Gastrocnemius medialis (tissue), 4 donors: ENCODE measurements around the gene GATC. TPM values are rescaled to one million over a fixed set of nuclear protein-coding genes. Genes with fewer than 3 reads are reported as not detected.

ENCODE experiments used
- ATAC-seq, 2 donors: fragments of 150-250 bp; one replicate each; pipeline ENCODE4 v1.9.1; 2016
- DNase-seq, 2 donors: peaks; one replicate each; pipeline ENCODE4 v3.0.0-alpha.2; 2019
- H3K27ac ChIP-seq, 4 donors: fragments of 200-600 bp; sonication (generic); 1 replicate in 1 of 4; 2 replicates in 3 of 4; pipeline ENCODE4 v1.5.1; 2016 to 2018; ENCODE audit warnings: mild to moderate bottlenecking in 2 of 4, moderate library complexity in 1 of 4
- H3K27me3 ChIP-seq, 3 donors: fragments of 200-600 bp; sonication (generic) in 2 of 3; 1 replicate in 1 of 3; 2 replicates in 2 of 3; pipeline versions ENCODE4 v1.5.1 to v1.6.0; 2016 to 2019; ENCODE audit warnings: mild to moderate bottlenecking in 1 of 3, moderate library complexity in 1 of 3
- H3K36me3 ChIP-seq, 2 donors: fragments of 200-600 bp; sonication (generic) in 1 of 2; one replicate each; pipeline ENCODE4 v1.5.1; 2017 to 2018
- H3K4me1 ChIP-seq, 2 donors: fragments of 200-600 bp; sonication (generic) in 1 of 2; one replicate each; pipeline ENCODE4 v1.5.1; 2016 to 2017; ENCODE audit warnings: mild to moderate bottlenecking in 2 of 2
- H3K4me3 ChIP-seq, 4 donors: fragments of 200-600 bp; sonication (generic) in 3 of 4; 1 replicate in 1 of 4; 2 replicates in 3 of 4; pipeline ENCODE4 v1.5.1; 2016 to 2019; ENCODE audit warnings: mild to moderate bottlenecking in 2 of 4
- H3K9me3 ChIP-seq, 3 donors: fragments of 200-600 bp; sonication (generic) in 2 of 3; 1 replicate in 1 of 3; 2 replicates in 2 of 3; pipeline ENCODE4 v1.5.1; 2016 to 2019
- POLR2A ChIP-seq, 2 donors: fragments of 450-650 bp; IDR thresholded peaks; one replicate each; pipeline ENCODE4 v1.6.1; 2017; ENCODE audit warnings: antibody characterized with exemption in 2 of 2, mild to moderate bottlenecking in 2 of 2, moderate library complexity in 2 of 2
- in situ Hi-C, 4 donors: fragments of 200-750 bp; cut with MboI; loops; one replicate each; pipeline versions ENCODE4 v1.15.0 to v1.8.0; 2017; ENCODE audit warnings: low sequenced_read_pairs in 4 of 4
- intact Hi-C: fragments of 100-400 bp; cut with DNase I; formaldehyde crosslinking; loops from one replicate; pipeline ENCODE4 v1.15.1; 2023; ENCODE audit warnings: low total_unique reads
- total RNA-seq, 4 donors: library from RNA; depleted of rRNA; stranded (reverse); fragments of >200 nt; gene quantifications; one replicate each; pipeline versions ENCODE4 v1.1.0 to v1.2.3, GENCODE V29; 2016
- TF ChIP-seq, protein P1 (sequence below), 5 experiments: fragments of 450-650 bp in 3 of 5; fragments of 200-600 bp in 2 of 5; sonication (generic) in 2 of 5; IDR thresholded peaks in 4 of 5; conservative IDR thresholded peaks in 1 of 5; 1 replicate in 4 of 5; 2 replicates in 1 of 5; pipeline ENCODE4 v1.5.1; 2016 to 2019; ENCODE audit warnings: antibody characterized with exemption in 5 of 5, mild to moderate bottlenecking in 3 of 5, moderate library complexity in 3 of 5

Gene GATC
- total RNA-seq, 4 donors from 2014 or later, result 14.5 to 20.7 (median 18.4) TPM

DNA sequence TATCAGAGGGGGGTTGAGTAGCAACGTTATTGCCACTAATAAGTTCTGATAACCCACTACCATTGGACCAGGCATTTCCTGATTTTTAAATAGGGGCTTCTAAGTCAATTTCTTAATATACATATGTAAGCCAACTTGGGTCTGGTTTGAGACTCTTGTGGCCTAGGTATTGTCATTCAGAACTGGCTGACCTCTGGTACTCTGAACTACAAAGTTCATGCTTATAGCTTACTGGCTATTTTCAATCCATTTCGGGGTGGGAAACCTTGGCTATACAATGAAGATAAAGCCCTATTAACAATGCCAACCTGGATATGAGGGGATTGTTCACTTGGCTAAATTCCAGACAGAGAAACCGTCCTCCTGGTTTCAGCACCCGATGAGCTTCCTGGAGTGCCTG lies 58.3 kb downstream of the GATC start:
- Histone ChIP-seq H3K4me1 (no peaks in the 10 kb centered on the region), H3K27ac (no peak overlapping the region), H3K27me3 (no peaks in the 10 kb centered on the region), H3K4me3 (no peak overlapping the region), H3K36me3 (peaks cover 0 to 56% of the 10 kb centered on the region in 2 donors), H3K9me3 (no peaks in the 10 kb centered on the region)
- TF ChIP-seq, protein P1, sequence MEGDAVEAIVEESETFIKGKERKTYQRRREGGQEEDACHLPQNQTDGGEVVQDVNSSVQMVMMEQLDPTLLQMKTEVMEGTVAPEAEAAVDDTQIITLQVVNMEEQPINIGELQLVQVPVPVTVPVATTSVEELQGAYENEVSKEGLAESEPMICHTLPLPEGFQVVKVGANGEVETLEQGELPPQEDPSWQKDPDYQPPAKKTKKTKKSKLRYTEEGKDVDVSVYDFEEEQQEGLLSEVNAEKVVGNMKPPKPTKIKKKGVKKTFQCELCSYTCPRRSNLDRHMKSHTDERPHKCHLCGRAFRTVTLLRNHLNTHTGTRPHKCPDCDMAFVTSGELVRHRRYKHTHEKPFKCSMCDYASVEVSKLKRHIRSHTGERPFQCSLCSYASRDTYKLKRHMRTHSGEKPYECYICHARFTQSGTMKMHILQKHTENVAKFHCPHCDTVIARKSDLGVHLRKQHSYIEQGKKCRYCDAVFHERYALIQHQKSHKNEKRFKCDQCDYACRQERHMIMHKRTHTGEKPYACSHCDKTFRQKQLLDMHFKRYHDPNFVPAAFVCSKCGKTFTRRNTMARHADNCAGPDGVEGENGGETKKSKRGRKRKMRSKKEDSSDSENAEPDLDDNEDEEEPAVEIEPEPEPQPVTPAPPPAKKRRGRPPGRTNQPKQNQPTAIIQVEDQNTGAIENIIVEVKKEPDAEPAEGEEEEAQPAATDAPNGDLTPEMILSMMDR (IDR thresholded peaks at IDR 0.05 in 4 of 5, conservative IDR thresholded peaks at IDR 0.05 in 1 of 5), result no peak
- no peak for TF ChIP-seq POLR2A (IDR thresholded peaks at IDR 0.05)
- no peak for ATAC-seq
- intact Hi-C loops, result no loop called here
- in situ Hi-C loops, result no loop called here
- DNase-seq, result no peak

DNA sequence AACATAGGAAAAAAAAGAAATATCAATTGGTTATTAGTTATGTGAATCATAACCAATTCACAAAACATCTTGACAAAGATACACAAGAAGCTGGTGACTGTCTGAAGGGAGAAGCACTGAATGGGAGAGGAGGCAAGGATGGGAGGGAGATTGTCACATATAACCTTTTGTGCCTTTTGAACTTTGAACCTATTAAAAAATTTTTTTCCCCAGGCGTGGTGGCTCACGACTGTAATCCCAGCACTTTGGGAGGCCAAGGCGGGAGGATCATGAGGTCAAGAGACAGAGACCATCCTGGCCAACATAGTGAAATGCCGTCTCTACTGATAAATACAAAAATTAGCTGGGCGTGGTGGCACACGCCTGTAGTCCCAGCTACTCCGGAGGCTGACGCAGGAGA lies 62.3 kb downstream of the GATC start:
- intact Hi-C loops (no loop called here), in situ Hi-C loops (no loop called here)
- no peak overlapping the region for H3K27ac ChIP-seq
- H3K36me3 ChIP-seq, result peaks cover 0 to 68% of the 10 kb centered on the region in 2 donors
- ATAC-seq, result no peak
- no peaks in the 10 kb centered on the region for H3K4me1 ChIP-seq
- no peak for DNase-seq
- no peak overlapping the region for H3K4me3 ChIP-seq
- TF ChIP-seq, protein P1 (IDR thresholded peaks at IDR 0.05 in 4 of 5, conservative IDR thresholded peaks at IDR 0.05 in 1 of 5), result no peak
- no peak for TF ChIP-seq POLR2A (IDR thresholded peaks at IDR 0.05)
- H3K27me3 ChIP-seq, result no peaks in the 10 kb centered on the region
- H3K9me3 ChIP-seq, result no peaks in the 10 kb centered on the region

Other genes starting within 250 kb of the GATC start
- 1,000 to 10,000 TPM; 2,008 to 3,982 (median 3,189) TPM for gene RPLP0, start 245.3 kb upstream of the GATC start, total RNA-seq
- 100 to 1,000 TPM in 1 of 4 donors, 10 to 100 TPM in 3; 48.8 to 102 (median 77.9) TPM for gene PXN, start 180.7 kb upstream of the GATC start, total RNA-seq
- gene RNU4-2, start 154.5 kb upstream of the GATC start, total RNA-seq, result under 1 TPM in 2 of 4 donors, not detected in 2; under 0.01 TPM
- under 1 TPM in 1 of 4 donors, not detected in 3; under 0.01 TPM for gene RNU4-1, start 153.2 kb upstream of the GATC start, total RNA-seq
- 10 to 100 TPM in 1 of 4 donors, 1 to 10 TPM in 3; 2.5 to 13.2 (median 6.7) TPM for gene SIRT4, start 144.1 kb upstream of the GATC start, total RNA-seq
- gene PLA2G1B, start 118.7 kb upstream of the GATC start, total RNA-seq, result not detected
- under 1 TPM in 1 of 4 donors, not detected in 3; 0.16 TPM for gene MSI1, start 77.3 kb upstream of the GATC start, total RNA-seq
- gene COX6A1, start 8.3 kb upstream of the GATC start, total RNA-seq, result 10 to 100 TPM; 46.9 to 90.8 (median 74.3) TPM
- 10 to 100 TPM; 14.4 to 33.7 (median 28.0) TPM for gene TRIAP1, start 60 bp upstream of the GATC start, total RNA-seq
- gene SRSF9, start 23.3 kb downstream of the GATC start, total RNA-seq, result 10 to 100 TPM; 13.5 to 18.6 (median 16.0) TPM
- 10 to 100 TPM; 16.7 to 45.0 (median 32.6) TPM for gene DYNLL1, start 49.7 kb downstream of the GATC start, total RNA-seq
- 10 to 100 TPM; 34.5 to 47.3 (median 39.2) TPM for gene COQ5, start 82.7 kb downstream of the GATC start, total RNA-seq
- 100 to 1,000 TPM; 152 to 282 (median 247) TPM for gene RNF10, start 87.9 kb downstream of the GATC start, total RNA-seq
- gene POP5, start 135.0 kb downstream of the GATC start, total RNA-seq, result 10 to 100 TPM; 12.2 to 23.3 (median 15.2) TPM
- 1 to 10 TPM in 1 of 4 donors, under 1 TPM in 2, not detected in 1; 0.52 to 1.6 (median 0.62) TPM for gene CABP1, start 194.2 kb downstream of the GATC start, total RNA-seq
- 10 to 100 TPM; 46.5 to 89.4 (median 60.1) TPM for gene MLEC, start 240.7 kb downstream of the GATC start, total RNA-seq